ENCODE measurements around the gene RABGAP1L. TPM values are rescaled to one million over a fixed set of nuclear protein-coding genes. Genes with fewer than 3 reads are reported as not detected.
"Not testable (repeated sequence)": the region's sequence is repeated elsewhere in the genome, so short reads cannot be mapped to it uniquely, and the experiment has no call there.

RABGAP1L gene
- total RNA-seq, 1 donor from 2014 or later, result 28.0 TPM

DNA sequence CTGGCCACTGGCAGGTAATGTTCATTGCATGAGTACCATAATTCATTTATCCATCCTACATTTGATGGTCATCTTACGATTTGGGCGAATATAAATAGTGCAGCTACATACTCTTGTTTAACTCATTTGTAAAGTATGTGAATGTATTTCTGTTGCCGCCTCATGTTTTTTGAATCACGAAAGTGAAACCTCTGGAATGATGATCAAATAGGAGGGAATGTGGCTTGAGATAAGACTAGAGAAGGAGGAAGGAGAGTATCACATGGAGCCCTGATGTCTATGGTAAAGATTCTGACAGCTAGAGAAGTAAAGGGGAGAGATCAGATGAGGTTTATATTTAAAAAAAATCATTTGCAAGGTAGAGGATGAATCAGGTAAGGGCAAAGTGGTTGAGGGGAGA lies 855.9 kb downstream of the RABGAP1L start:
- no peak for DNase-seq (ENCODE audit: low read depth, low spot score)

DNA sequence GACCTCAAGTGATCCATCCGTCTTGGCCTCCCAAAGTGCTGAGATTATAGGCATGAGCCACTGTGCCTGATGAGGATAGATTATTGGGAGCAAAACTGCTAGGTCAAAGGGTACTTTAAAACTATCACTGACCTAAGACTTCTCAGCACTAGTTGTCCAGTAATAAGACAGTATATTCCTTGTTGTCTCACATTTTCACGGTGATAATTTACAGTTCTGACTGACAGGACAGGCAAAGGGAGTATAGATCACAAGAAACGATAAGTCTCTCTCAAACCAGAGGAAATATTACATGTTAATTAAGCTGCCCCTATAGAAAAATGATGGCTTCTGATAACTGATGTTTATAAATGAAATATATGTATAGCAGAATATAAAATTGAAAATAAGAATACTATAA lies 860.2 kb downstream of the RABGAP1L start:
- DNase-seq (ENCODE audit: low read depth, low spot score), result no peak

DNA sequence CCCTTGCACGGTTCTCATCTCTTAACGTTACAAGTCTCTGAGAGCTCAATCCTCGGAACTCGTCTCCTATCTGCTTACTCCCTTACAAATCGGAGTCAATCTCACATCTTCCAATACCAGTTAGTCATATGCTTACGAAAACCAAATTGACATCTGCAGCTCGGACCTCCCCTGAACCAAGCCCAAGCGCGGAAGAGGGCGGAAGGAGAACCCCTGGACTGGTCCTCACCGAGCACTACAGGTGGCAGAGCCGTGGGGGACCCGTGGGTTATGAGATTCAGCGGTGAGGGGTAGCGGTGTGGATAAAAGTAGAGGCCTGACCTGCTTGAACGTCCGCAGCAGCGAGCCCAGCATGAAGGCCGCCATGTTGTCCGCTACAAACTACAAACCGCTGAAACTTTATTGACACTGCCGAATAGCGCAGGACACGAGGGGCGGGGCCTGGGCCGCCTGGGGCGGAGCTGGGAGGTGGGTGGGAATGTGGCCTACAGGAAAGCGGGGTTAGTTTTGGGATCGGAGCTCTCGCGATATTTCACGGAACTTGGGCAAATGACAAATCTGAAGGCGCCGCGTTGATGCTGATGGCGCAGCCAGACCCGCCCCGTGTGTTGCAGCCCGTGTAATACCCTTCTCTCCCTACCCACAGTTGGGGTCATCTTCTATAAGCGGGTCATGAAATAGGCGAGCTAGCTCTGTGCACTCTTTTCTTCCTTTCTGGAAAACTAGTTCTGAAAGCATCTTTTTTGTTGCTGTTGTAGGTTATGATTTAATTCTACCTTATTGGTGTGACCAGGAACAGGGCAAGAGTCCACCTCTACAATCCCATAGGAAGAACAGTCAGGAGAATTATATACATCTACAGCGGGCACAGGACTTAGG lies 864.0 kb downstream of the RABGAP1L start, which contains the start of gene MRPS14:
Gene MRPS14, minus strand, starts transcription at position 383 of the 879 bp plus-strand sequence. Its CDS starts 17 bp downstream, at position 366.
- peak; percentile 91 for DNase-seq (ENCODE audit: low read depth, low spot score)

DNA sequence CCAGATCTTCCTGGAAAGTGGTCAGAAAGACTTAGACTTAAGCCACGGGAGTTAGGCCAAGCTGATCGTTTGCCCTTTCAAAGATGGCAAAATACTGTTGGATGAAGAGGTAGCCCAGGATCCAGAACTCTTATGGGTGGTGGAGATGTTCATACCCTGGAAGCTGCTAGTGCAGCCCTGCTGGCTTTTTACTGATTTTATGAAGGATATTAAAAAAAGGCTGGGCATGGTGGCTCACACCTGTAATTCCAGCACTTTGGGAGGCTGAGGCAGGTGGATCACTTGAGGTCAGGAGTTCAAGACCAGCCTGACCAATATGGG lies 864.6 kb downstream of the RABGAP1L start:
- not testable (repeated sequence) for DNase-seq (ENCODE audit: low read depth, low spot score)

DNA sequence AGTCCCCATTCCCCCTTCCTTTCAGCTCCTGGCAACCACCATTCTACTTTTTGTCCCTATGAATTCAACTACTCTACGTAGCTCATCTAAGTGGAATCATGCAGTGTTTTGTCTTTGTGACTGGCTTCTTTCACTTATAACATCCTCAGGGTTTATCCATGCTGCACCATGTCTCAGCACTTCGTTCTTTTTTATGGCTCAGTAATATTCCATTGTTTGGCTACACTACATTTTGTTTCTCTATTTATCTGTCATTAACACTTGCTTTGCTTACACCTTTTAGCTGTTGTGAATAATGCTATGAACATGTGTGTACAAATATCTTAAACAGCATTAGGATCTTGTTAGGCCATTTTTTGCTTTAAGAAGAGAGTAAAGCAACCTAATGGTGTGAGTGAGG lies 865.5 kb downstream of the RABGAP1L start:
- no peak for DNase-seq (ENCODE audit: low read depth, low spot score)

DNA sequence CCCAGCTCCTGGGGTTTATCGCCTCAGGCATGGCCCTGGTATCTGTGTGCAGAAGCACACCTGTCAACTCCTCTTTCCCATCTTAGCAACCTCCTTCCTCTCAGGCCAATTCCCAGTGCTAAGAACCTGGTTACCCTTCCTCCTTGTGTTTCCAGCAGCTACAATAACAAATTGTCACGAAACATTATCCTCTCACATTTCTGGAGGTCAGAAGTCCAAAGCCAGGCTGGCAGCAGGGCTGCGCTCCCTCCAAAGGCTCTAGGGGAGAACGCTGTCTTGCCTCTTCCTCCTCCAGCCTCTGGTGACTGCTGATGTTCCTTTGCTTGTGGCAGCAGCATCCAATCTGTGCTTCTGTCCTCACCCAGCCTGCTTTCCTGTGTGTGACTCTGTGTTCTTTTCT lies 874.6 kb downstream of the RABGAP1L start:
- no peak for DNase-seq (ENCODE audit: low read depth, low spot score)

DNA sequence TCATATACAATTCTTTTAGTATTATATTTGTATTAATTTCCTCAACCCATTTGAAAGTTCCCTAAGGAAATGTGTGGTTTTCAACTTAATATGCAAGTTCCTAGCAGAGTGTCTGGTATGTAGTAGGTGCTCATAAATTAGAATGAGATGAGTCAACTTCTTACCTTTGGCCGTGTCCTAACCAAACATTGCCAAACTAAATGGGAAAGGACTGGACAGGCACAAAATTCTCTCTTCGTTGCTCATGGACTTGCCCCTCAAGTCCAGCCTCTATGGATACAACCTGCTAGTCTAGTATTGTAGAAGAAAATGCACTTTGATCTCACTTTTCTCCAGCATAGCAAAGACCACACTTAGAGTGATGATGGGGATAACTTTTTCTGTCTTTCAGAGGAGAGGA lies 875.5 kb downstream of the RABGAP1L start:
- no peak for DNase-seq (ENCODE audit: low read depth, low spot score)

DNA sequence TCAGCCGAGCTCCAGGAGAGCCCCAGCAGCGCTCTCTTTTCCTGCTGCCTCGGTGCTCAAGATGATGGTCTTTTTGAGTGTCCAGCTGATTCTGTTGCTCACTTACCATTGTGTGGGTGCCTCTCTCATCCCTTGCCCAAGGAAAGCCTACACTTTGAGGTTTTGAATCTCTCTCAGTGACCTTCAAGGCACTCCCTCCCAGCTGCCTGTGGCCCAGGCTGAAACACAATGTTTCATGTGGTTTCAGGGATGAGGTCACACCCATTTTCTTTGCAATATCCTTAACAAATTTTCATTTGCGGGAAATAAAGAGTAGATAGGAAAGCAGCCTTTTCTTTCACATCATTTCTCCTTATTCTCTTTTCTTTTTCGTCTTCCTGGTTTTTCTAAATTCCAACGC lies 876.5 kb downstream of the RABGAP1L start:
- DNase-seq (ENCODE audit: low read depth, low spot score), result no peak

DNA sequence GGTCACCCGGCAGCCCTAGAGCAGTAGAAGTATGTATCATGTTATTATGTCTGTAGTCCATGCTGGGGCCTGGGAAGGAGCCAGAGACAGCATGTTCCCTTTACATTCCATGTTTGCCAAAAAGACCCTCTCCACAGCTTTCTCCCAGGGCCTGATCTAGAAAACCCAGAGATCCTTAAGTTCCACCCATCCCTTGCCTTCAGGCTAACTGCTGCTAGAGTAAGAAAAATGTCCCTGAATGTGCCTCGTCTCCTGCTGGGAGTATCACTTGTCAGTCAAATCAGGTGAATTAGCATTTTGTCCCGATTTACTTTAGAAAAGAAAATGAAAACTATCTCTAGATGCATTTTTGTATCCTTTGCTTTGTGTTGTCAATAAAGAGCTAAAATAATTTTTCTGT lies 877.2 kb downstream of the RABGAP1L start:
- DNase-seq (ENCODE audit: low read depth, low spot score), result no peak

DNA sequence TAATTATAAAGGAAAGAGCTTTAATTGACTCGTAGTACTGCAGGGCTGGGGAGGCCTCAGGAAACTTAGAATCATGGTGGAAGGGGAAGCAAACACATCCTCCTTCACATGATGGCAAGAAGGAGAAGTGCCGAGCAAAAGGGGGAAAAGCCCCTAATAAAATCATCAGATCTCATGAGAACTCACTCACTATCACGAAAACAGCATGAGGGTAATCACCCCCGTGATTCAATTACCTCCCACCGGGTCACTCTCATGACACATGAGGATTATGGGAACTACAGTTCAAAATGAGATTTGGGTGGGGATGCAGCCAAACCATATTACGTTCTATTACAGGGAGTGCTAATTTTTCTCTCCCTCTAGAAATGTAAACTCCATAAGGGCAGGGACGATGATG lies 878.1 kb downstream of the RABGAP1L start:
- no peak for DNase-seq (ENCODE audit: low read depth, low spot score)

DNA sequence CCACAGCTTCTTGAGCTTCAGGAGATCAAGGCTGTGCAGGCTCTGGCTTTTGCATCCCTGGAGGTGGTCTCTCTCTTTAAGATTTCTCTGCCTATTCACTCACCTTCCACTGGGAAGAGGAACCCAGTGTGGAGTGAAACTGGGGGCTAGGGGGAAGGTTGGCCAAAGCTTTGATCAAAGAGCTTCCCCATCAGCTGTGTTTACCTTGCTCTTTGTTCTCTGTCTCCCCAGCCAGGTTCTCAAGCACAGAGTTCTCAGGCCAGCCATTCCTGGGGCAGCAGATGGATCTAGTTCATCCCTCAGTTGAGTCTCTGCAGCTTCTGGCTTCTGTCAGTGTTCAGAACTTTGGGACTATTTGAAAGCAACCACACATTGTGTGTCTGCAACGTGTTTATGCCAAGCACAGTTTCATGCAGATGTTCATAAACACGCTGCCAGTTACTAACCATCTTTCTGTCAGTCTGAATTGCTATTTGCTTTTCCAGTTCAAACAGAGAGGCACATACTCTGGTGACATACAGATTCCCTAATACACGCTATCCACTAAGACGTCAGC lies 881.1 kb downstream of the RABGAP1L start:
- DNase-seq (ENCODE audit: low read depth, low spot score), result no peak

DNA sequence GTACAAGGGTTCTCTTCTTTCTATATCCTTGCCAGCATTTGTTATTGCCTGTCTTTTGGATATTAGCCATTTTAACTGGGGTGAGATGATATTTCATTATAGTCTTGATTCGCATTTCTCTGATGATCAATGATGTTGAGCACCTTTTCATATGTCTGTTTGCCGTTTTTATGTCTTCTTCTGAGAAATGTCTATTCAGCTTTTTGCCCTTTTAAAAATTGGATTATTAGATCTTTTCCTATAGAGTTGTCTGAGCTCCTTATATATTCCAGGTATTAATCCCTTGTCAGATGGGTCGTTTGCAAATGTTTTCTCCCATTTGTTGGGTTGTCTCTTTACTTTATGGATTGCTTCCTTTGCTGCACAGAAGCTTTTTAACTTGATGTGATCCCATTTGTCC lies 883.3 kb downstream of the RABGAP1L start:
- DNase-seq (ENCODE audit: low read depth, low spot score), result no peak

DNA sequence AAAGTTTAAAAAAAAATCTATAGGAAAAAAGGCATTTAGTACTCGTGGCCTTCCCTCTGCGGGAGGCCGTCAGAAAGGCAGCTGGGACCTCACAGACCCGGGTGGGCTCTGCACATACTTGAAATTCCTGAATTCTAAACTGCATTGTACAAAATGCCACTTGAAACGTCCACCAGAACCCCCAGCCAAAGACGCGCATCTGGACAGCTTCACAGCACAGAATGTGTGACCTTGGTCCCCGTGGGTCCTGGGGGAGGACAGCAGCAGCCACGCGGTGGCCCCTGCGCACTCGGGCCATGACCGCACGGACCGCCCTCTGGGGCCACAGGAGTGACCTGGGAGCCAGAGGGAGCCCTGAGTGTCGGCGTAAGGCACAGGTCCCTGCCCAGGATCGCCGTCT lies 884.5 kb downstream of the RABGAP1L start:
- no peak for DNase-seq (ENCODE audit: low read depth, low spot score)

DNA sequence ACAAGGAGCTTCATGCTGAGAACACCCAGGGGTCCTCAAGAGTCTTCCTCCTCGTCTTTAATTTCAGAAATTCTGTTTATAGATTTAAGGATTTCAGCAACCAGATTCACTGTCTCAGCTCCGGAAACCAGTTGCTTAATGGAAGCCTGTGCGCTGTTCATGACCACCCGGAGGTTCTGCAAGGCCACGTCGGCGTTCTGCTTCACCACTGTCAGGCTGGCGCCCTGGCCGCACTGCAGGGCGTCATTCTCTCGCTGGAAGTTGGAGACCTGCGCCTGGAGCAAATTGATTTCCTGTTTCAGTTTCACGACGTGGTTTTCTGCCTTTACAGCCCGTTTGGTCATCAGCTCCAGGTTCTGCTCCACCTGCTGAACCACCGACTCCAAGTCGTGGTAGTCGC lies 885.3 kb downstream of the RABGAP1L start:
- not testable (repeated sequence) for DNase-seq (ENCODE audit: low read depth, low spot score)

Other genes starting within 250 kb of the RABGAP1L start
- 0.14 TPM in 1 of 2 replicates, not detected in the other for gene SERPINC1, start 242.2 kb upstream of the RABGAP1L start, total RNA-seq
- 15.9 and 25.6 TPM in 2 replicates for gene RC3H1, start 137.2 kb upstream of the RABGAP1L start, total RNA-seq